ENCODE measurements around the gene CEP162. TPM values are rescaled to one million over a fixed set of nuclear protein-coding genes. Genes with fewer than 3 reads are reported as not detected.
"Not testable (repeated sequence)": the region's sequence is repeated elsewhere in the genome, so short reads cannot be mapped to it uniquely, and the experiment has no call there.

Gene CEP162
- total RNA-seq, 4 donors from 2014 or later = 15.1 to 20.9 (median 18.7) TPM

DNA sequence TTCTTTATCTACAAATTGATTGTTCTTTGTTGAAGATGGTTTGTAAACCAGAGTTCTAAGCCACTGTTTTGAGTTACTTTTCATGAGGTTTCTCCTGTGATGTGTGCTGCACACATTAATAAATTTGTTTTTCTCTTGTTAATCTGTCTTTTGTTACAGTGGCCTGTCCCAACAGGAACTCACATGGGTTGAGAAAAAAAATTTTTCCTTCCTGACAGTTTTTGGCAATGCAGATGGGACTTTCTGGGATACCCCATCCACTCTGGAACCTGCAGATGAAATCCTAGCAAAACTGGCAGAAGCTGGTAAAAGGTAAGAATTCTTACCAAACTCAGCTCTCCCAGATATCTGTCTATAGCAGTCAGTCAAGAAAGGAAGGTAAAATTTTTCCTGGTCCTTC is 88.1 kb downstream of the CEP162 start:
- Histone ChIP-seq H3K36me3 (peaks cover 0 to 57% (median 0%) of the 10 kb centered on the region in 3 donors), H3K9me3 (peaks cover 0 to under 1% (median 0%) of the 10 kb centered on the region in 4 donors), H3K27ac (no peak overlapping the region), H3K27me3 (no peaks in the 10 kb centered on the region), H3K4me1 (no peaks in the 10 kb centered on the region), H3K4me3 (no peak overlapping the region)
- DNase-seq (ENCODE audit: low spot score in 2 of 2) = no peak
- TF ChIP-seq, protein P1, sequence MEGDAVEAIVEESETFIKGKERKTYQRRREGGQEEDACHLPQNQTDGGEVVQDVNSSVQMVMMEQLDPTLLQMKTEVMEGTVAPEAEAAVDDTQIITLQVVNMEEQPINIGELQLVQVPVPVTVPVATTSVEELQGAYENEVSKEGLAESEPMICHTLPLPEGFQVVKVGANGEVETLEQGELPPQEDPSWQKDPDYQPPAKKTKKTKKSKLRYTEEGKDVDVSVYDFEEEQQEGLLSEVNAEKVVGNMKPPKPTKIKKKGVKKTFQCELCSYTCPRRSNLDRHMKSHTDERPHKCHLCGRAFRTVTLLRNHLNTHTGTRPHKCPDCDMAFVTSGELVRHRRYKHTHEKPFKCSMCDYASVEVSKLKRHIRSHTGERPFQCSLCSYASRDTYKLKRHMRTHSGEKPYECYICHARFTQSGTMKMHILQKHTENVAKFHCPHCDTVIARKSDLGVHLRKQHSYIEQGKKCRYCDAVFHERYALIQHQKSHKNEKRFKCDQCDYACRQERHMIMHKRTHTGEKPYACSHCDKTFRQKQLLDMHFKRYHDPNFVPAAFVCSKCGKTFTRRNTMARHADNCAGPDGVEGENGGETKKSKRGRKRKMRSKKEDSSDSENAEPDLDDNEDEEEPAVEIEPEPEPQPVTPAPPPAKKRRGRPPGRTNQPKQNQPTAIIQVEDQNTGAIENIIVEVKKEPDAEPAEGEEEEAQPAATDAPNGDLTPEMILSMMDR (IDR thresholded peaks at IDR 0.05) = no peak
- TF ChIP-seq EP300 (IDR thresholded peaks at IDR 0.05) (no peak), POLR2A (IDR thresholded peaks at IDR 0.05) (no peak)

DNA sequence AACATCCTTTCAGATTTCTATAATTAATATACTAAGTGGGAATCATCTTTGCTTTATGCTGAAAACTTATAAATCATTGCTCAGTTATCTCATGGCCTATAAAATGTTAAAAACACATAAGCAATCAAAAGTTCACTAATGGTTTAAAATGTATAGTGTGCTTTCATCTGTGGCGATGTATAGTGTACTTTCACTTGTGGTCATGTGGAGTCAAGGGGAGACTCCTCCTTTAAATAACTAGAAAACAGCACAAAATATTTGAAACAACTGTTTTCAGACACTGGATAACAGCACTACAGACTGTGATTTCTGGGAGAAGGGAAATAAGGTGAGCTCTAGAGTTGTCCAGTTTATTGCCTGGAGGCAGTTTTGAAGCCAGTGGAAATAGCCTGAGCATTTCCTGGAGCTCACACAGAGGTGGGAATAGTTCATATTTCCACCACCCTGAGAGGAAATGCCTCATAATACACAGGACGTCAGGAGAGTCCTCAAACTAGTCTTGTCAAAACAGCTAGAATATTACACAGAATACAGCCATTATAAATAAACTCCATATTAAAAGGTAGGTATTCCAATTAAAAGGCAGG is 89.4 kb downstream of the CEP162 start:
- peaks cover 0 to 13% (median 0%) of the 10 kb centered on the region in 4 donors for H3K9me3 ChIP-seq
- H3K4me1 ChIP-seq = no peaks in the 10 kb centered on the region
- H3K36me3 ChIP-seq = peaks cover 0 to 70% (median 0%) of the 10 kb centered on the region in 3 donors
- DNase-seq (ENCODE audit: low spot score in 2 of 2) = no peak
- H3K4me3 ChIP-seq = no peak overlapping the region
- TF ChIP-seq, protein P1 (IDR thresholded peaks at IDR 0.05) = no peak
- no peak for TF ChIP-seq POLR2A (IDR thresholded peaks at IDR 0.05)
- TF ChIP-seq EP300 (IDR thresholded peaks at IDR 0.05) = no peak
- no peaks in the 10 kb centered on the region for H3K27me3 ChIP-seq
- peak overlapping the region in 1 of 4 donors; percentile 10 for H3K27ac ChIP-seq
- 80 to 81% methylated on average over 2 of the region's 2 CpGs for WGBS, 2 donors

- Histone ChIP-seq H3K4me3 (no peak overlapping the region), H3K4me1 (no peaks in the 10 kb centered on the region), H3K9me3 (peaks cover 0 to 13% (median 0%) of the 10 kb centered on the region in 4 donors), H3K27ac (no peak overlapping the region), H3K27me3 (no peaks in the 10 kb centered on the region), H3K36me3 (peaks cover 0 to 75% (median 0%) of the 10 kb centered on the region in 3 donors)
- TF ChIP-seq EP300 (IDR thresholded peaks at IDR 0.05) (no peak), POLR2A (IDR thresholded peaks at IDR 0.05) (no peak)
- TF ChIP-seq, protein P1 (IDR thresholded peaks at IDR 0.05) = no peak
- 74 to 75% methylated on average over 5 of the region's 5 CpGs for WGBS, 2 donors
- DNase-seq (ENCODE audit: low spot score in 2 of 2) = no peak
Observed at GRCh38 chr6:84137051-84137375, 90.4 kb downstream of the CEP162 start.

GRCh38 chr6:84136364-84137050 is 90.9 kb downstream of the CEP162 start:
- no peak overlapping the region for H3K4me3 ChIP-seq
- WGBS, 2 donors = 90 to 92% methylated on average over 4 of the region's 4 CpGs
- TF ChIP-seq EP300 (IDR thresholded peaks at IDR 0.05) (no peak), POLR2A (IDR thresholded peaks at IDR 0.05) (no peak)
- TF ChIP-seq, protein P1 (IDR thresholded peaks at IDR 0.05) = no peak
- H3K27ac ChIP-seq = no peak overlapping the region
- no peaks in the 10 kb centered on the region for H3K27me3 ChIP-seq
- DNase-seq (ENCODE audit: low spot score in 2 of 2) = no peak
- H3K36me3 ChIP-seq = peaks cover 0 to 71% (median 0%) of the 10 kb centered on the region in 3 donors
- H3K4me1 ChIP-seq = no peaks in the 10 kb centered on the region
- peaks cover 0 to 13% (median 0%) of the 10 kb centered on the region in 4 donors for H3K9me3 ChIP-seq

- Histone ChIP-seq H3K27ac (no peak overlapping the region), H3K4me1 (no peaks in the 10 kb centered on the region), H3K4me3 (no peak overlapping the region), H3K27me3 (no peaks in the 10 kb centered on the region), H3K9me3 (peaks cover 0 to 13% (median 0%) of the 10 kb centered on the region in 4 donors), H3K36me3 (peaks cover 0 to 59% (median 0%) of the 10 kb centered on the region in 3 donors)
- no peak for DNase-seq (ENCODE audit: low spot score in 2 of 2)
- 94 to 95% methylated on average over 5 of the region's 5 CpGs for WGBS, 2 donors
- TF ChIP-seq POLR2A (IDR thresholded peaks at IDR 0.05) (no peak), EP300 (IDR thresholded peaks at IDR 0.05) (no peak)
- TF ChIP-seq, protein P1 (IDR thresholded peaks at IDR 0.05) = no peak
Observed at GRCh38 chr6:84135291-84135690, 92.2 kb downstream of the CEP162 start.

- peaks cover 0 to 53% (median 0%) of the 10 kb centered on the region in 3 donors for H3K36me3 ChIP-seq
- H3K27me3 ChIP-seq; H3K4me1 ChIP-seq; H3K4me3 ChIP-seq; H3K27ac ChIP-seq; DNase-seq (ENCODE audit: low spot score in 2 of 2): not testable (repeated sequence)
- peaks cover 0 to 13% (median 0%) of the 10 kb centered on the region in 4 donors for H3K9me3 ChIP-seq
- WGBS, 2 donors = 96 to 100% methylated on average over 9 of the region's 9 CpGs
Observed at GRCh38 chr6:84133385-84133784, 94.1 kb downstream of the CEP162 start.

DNA sequence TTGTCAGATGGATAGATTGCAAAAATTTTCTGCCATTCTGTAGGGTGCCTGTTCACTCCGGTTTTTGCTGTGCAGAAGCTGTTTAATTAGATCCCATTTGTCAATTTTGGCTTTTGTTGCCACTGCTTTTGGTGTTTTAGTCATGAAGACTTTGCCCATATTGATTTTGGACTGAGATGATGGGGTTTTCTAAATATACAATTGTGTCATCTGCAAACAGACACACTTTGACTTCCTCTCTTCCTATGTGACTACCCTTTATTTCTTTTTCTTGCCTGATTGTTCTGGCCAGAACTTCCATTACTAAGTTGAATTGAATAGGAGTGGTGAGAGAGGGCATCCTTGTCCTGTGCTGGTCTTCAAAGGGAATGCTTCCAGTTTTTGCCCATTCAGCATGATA is 97.9 kb downstream of the CEP162 start:
- DNase-seq (ENCODE audit: low spot score in 2 of 2); H3K27ac ChIP-seq; H3K4me3 ChIP-seq; H3K27me3 ChIP-seq; H3K4me1 ChIP-seq: not testable (repeated sequence)
- 92 to 100% methylated on average over 1 of the region's 1 CpG for WGBS, 2 donors
- peaks cover 0 to 13% (median 0%) of the 10 kb centered on the region in 4 donors for H3K9me3 ChIP-seq
- H3K36me3 ChIP-seq = peaks cover 0 to 44% (median 0%) of the 10 kb centered on the region in 3 donors

Measured in tibial nerve (tissue), 4 donors.